HG03108 (cell line): ENCODE results near the gene GBP3.
"Not testable (repeated sequence)": the region's sequence is repeated elsewhere in the genome, so short reads cannot be mapped to it uniquely, and the experiment has no call there.

Experiments
- ATAC-seq: cut with Tn5 transposase; IDR thresholded peaks from one replicate; pipeline ENCODE4 v1.9.1; 2021; ENCODE audit warnings: moderate library complexity; ENCODE audit not compliant: unreplicated experiment

GBP3 gene

GRCh38 chr1:88980870-88981269 lies 41.8 kb downstream of the GBP3 start:
- ATAC-seq = no peak

DNA sequence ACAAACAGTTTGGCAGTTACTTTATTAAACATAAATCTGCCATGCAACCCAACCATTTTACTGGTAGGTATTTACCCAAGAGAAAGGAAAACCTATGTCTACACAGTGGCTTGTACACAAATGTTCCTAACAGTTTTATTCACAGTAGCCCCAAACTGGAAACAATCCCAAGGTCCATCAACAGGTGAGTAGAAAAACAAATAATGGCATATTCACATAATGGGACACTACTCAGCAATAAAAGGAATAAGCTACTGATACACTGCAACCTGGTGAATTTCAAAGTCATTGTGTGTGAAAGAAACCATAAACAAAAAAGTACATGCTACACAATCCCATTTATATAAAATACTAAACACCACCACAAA lies 42.9 kb downstream of the GBP3 start:
- no peak for ATAC-seq

- no peak for ATAC-seq
These were observed 43.5 kb downstream of the GBP3 start for GRCh38 chr1:88979054-88979748.

- ATAC-seq = no peak
These were observed 46.4 kb downstream of the GBP3 start for GRCh38 chr1:88976235-88976634.

- ATAC-seq = not testable (repeated sequence)
These were observed 48.0 kb downstream of the GBP3 start for GRCh38 chr1:88974616-88975172.

DNA sequence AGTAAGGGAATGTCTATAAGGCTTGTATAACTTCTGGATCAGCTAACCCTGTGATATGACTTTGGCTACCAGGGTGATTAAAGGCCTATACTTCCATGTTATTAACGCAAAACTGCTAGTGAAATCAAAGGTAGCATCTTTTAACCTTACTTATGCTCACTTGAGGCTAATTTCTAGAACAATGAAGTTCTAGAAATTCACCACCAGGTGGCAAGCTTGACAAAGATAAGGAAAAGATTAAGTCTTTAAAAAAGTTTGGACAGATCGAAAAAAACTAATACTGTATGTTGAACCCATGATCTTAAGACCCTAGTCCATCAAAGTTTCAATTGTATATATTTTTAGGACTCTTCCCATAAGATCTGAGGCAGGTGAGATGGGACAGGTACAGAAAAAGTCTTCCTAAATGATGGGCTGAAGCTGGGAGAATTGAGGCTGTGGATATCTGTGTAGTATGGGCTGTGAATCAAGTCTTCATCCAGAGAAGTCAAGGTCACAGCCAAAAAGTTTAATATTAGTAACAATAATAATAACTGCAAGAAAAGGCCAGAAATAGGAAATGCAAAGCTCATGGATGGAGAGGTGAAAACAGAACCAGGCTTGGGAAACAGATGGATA lies 49.0 kb downstream of the GBP3 start:
- ATAC-seq = no peak

DNA sequence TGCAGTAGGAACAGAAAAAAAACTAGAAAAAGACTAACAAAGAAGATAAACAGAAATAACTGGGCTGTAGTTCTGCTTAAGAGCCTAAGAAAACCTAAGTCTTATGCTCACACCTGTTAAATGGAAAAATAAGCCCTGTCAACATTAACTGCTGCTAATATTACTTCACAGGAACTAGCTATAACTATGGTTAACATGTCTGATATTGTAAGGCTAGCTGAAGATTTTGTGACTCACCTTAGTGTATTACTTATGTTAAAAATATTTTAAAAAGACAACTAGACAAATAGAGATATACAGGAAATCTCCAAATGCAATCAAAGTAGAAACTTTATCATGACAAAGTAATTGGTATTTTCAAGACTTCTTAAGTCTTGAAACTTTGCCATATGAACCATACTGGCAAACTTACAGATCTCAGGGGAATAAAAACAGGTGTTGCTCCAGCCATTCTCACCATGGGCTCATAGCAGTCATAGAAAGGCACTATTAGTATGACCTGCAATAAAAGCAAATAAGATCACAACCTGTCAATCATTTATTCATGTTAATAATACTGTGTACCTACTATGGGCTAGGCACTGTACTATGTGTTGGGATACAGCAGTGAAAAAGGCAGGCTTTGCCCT lies 60.9 kb downstream of the GBP3 start:
- no peak for ATAC-seq

DNA sequence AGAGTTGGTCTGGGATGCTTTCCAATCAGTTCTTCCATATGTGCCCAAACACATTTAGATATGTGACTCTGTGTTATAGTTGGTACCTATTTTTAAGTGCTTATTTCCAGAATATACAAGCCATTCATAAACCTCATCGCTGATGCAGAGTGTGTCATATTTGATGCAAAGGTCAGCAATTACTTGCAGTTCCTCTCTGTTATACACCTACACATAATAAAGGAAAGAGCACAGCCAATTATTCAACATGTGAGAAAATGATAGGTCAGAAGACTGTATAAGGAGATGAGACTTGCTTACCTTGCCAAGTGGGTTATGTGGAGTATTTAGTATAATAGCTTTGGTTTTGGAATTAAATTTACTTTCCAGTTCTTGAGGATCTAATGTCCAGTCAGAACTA lies 61.6 kb downstream of the GBP3 start:
- ATAC-seq = no peak
